GM10847 (cell line): Measurements from ENCODE around the gene CHTF18.

ENCODE experiments used
- POLR2A ChIP-seq: IDR thresholded peaks from 2 replicates; pipeline ENCODE4 v1.6.1; 2011; ENCODE audit not compliant: insufficient read length; ENCODE audit errors: extremely low read depth

CHTF18 gene

GRCh38 chr16:767743-768235 lies 20.6 kb upstream of the CHTF18 start:
- TF ChIP-seq POLR2A, result no peak

- no peak for TF ChIP-seq POLR2A
Observed at GRCh38 chr16:768428-768827, 20.0 kb upstream of the CHTF18 start.

- TF ChIP-seq POLR2A, result no peak
Observed at GRCh38 chr16:769184-769784, 19.1 kb upstream of the CHTF18 start.

- no peak for TF ChIP-seq POLR2A
Observed at GRCh38 chr16:769934-770333, 18.5 kb upstream of the CHTF18 start.

GRCh38 chr16:770411-770810 lies 18.0 kb upstream of the CHTF18 start:
- no peak for TF ChIP-seq POLR2A

DNA sequence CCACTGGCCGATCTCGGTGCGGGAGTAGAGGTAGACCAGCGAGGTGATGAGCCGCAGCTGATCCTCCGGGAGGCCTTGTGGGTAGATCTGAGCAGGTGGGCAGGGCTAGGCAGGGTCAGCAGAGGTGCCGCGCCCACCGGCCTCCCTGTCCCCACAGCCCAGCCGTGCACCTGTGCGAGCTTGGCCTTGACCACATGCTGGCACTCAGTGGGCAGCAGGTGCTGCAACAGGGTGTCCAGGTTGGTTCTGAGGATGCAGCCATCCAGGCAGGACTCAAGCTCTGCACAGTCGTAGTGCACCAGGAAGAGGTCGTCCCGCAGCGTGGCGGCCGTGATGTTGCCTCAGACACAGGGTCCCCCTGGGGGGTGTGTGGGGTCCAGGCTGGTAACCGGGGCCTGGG lies 15.5 kb upstream of the CHTF18 start:
- TF ChIP-seq POLR2A, result no peak

- TF ChIP-seq POLR2A, result no peak
Observed at GRCh38 chr16:774086-775001, 14.1 kb upstream of the CHTF18 start.

DNA sequence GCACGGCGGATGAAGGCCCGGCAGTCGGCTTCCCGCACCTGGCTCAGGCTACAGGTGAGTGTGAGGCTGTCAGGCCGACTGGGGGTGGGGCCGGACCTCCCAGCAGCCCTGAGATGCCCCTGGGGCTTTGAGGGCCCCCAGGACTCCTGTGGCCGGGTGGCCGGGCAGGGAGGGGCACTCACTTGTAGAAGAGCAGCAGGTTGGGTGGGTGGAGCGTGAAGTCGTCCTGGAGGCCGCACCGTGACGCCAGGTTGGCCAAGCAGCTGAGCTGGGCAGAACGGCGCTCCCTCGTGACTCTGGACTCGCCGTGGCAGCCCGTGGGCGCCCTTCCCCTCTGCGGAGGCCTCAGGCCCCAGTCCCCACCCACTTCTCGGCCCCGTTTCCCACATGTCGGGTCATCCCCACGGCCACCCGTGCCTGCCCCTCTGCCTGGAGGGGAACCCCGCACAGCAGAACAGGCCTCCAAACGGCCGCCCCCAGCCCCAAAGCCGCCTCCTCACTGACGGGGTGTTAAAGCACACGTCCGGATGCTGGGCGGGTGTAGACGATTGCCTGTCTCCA lies 13.1 kb upstream of the CHTF18 start:
- TF ChIP-seq POLR2A, result no peak

DNA sequence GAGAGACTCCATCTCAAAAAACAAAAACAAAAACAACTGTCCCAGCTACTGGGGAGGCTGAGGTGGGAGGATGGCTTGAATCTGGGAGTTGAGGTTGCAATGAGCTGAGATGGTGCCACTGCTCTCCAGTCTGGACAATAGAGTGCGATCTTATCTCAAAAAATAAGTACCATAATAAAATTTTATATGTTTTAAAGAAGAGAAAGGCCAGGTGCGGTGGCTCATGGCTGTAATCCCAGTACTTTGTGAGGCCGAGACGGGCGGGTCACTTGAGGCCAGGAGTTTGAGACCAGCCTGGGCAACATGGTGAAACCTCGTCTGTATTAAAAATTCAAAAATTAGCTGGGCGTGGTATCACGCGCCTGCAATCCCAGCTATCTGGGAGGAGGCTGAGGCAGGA lies 11.6 kb upstream of the CHTF18 start:
- no peak for TF ChIP-seq POLR2A

GRCh38 chr16:777826-778225 lies 10.6 kb upstream of the CHTF18 start:
- TF ChIP-seq POLR2A, result no peak

- TF ChIP-seq POLR2A, result no peak
Observed at GRCh38 chr16:778447-778846, 10.0 kb upstream of the CHTF18 start.

DNA sequence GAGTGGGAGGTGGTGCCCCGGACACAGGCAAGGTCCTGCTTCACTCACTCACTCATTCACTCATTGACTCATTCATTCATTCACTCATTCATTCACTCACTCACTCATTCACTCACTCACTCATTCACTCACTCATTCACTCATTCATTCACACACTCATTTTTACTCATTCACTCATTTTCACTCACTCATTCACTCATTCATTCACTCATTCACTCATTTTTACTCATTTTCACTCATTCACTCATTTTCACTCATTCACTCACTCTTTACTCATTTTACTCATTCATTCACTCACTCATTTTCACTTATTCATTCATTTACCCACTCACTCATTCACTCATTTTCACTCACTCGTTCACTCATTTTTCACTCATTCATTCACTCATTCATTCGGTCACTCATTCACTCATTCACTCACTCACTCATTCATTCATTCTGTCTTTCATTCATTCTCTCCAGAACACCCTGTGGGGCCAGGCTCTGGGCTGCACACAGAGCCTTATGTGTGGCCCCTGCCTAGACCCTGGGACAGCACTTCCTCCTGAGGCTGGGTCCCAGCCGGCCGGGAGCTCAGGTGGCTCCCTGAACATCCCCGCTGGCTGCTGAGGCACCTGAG lies 9.4 kb upstream of the CHTF18 start:
- no peak for TF ChIP-seq POLR2A

- TF ChIP-seq POLR2A, result no peak
Observed at GRCh38 chr16:779561-779960, 8.9 kb upstream of the CHTF18 start.

DNA sequence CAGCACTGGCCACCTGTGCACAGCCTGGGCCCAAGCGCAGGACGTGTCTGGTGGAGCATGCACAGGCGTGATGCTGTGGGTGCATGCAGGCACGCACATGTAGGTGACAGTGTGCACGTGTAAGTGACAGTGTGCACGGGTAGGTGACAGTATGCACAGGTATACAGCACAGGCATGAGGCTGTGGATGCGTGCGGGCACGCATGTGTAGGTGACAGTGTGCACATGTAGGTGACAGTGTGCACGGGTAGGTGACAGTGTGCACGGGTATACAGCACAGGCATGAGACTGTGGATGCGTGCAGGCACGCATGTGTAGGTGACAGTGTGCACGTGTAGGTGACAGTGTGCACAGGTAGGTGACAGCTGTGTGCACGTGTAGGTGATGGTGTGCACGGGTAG lies 8.1 kb upstream of the CHTF18 start:
- no peak for TF ChIP-seq POLR2A

- TF ChIP-seq POLR2A, result no peak
Observed at GRCh38 chr16:781346-782010, 6.9 kb upstream of the CHTF18 start.

- TF ChIP-seq POLR2A, result no peak
Observed at GRCh38 chr16:782258-782657, 6.2 kb upstream of the CHTF18 start.
